Loucy (cell line): ENCODE results near the gene MTMR3.
"Not testable (repeated sequence)": the region's sequence is repeated elsewhere in the genome, so short reads cannot be mapped to it uniquely, and the experiment has no call there.

Experiments
- H2AFZ ChIP-seq: fragments of 200-600 bp; sonication (generic); 2 replicates; pipeline ENCODE4 v1.6.0; 2016; ENCODE audit warnings: antibody characterized with exemption, mild to moderate bottlenecking, low read length, moderate library complexity
- H3F3A ChIP-seq: fragments of 200-600 bp; 2 replicates; pipeline ENCODE4 v1.6.0; 2016; ENCODE audit warnings: antibody characterized with exemption, low read depth, mild to moderate bottlenecking
- H3K27me3 ChIP-seq: fragments of 200-600 bp; sonication (generic); 2 replicates; pipeline ENCODE4 v1.6.1; 2014; ENCODE audit warnings: low read length, mild to moderate bottlenecking; ENCODE audit not compliant: insufficient read depth, poor library complexity, severe bottlenecking
- H3K36me3 ChIP-seq: fragments of 200-600 bp; sonication (generic); 2 replicates; pipeline ENCODE4 v1.6.1; 2016; ENCODE audit warnings: low read length; ENCODE audit not compliant: insufficient read depth
- H3K4me1 ChIP-seq: fragments of 200-600 bp; sonication (generic); 2 replicates; pipeline ENCODE4 v1.5.1; 2014; ENCODE audit warnings: low read length, mild to moderate bottlenecking; ENCODE audit not compliant: insufficient read depth, poor library complexity, severe bottlenecking
- H3K4me2 ChIP-seq: fragments of 200-600 bp; sonication (generic); 2 replicates; pipeline ENCODE4 v1.6.0; 2014; ENCODE audit warnings: antibody characterized with exemption, low read length, low read depth, mild to moderate bottlenecking; ENCODE audit not compliant: poor library complexity, severe bottlenecking
- H3K4me3 ChIP-seq: fragments of 200-600 bp; sonication (generic); 2 replicates; pipeline ENCODE4 v1.5.1; 2014; ENCODE audit warnings: low read length, mild to moderate bottlenecking, mixed read lengths; ENCODE audit not compliant: poor library complexity, severe bottlenecking
- H3K79me2 ChIP-seq: fragments of 200-600 bp; sonication (generic); 2 replicates; pipeline ENCODE4 v1.6.1; 2014; ENCODE audit warnings: low read length; ENCODE audit not compliant: insufficient read depth
- H3K9ac ChIP-seq: fragments of 200-600 bp; sonication (generic); 2 replicates; pipeline ENCODE4 v1.6.0; 2014; ENCODE audit warnings: mild to moderate bottlenecking, low read depth, low read length, moderate library complexity; ENCODE audit not compliant: poor library complexity, severe bottlenecking
- H3K9me2 ChIP-seq: fragments of 200-600 bp; sonication (generic); replicated peaks from 2 replicates; pipeline ENCODE4 v1.6.1; 2016; ENCODE audit warnings: low read depth, low read length, mixed read lengths
- H3K9me3 ChIP-seq: fragments of 200-600 bp; sonication (generic); 2 replicates; pipeline ENCODE4 v1.6.1; 2014; ENCODE audit warnings: mild to moderate bottlenecking, antibody characterized with exemption, low read length, low read depth; ENCODE audit not compliant: insufficient read depth
- H4K20me1 ChIP-seq: fragments of 200-600 bp; sonication (generic); 2 replicates; pipeline ENCODE4 v1.6.0; 2014; ENCODE audit warnings: antibody characterized with exemption, low read length, mild to moderate bottlenecking; ENCODE audit not compliant: insufficient read depth, poor library complexity, severe bottlenecking
- EZH2phosphoT487 ChIP-seq: fragments of 200-600 bp; IDR thresholded peaks from 2 replicates; pipeline ENCODE4 v1.6.1; 2018; ENCODE audit warnings: antibody characterized with exemption, mild to moderate bottlenecking, moderate library complexity, borderline replicate concordance
- TF ChIP-seq, protein P1 (sequence below): fragments of 200-600 bp; sonication (generic); conservative IDR thresholded peaks from 2 replicates; pipeline ENCODE4 v1.5.1; 2014; ENCODE audit warnings: mild to moderate bottlenecking, antibody characterized with exemption, low read length

Gene MTMR3

DNA sequence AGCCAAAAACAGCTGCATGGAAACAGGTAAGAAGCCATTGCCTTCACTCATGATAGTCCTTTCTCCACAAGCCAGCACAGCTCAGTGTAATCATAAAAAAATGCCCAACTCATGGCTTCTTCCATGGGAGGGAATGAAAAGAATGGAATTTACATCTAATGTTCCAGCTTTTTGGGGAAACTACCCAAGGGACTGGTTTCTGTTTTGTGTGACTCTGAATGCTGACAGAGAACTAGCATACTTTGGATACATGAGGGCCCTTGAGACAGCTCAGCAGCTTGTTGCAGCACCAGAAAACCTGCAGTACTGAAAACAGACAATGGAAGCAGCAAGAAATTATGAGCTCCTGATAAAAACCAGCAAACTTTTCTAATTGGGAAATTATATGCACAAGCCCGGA is 173.0 kb downstream of the MTMR3 start:
- Histone ChIP-seq H4K20me1 (no peaks in the 10 kb centered on the region), H3K9me3 (peaks cover 3% of the 10 kb centered on the region; the same call in 1 of the 2 replicates), H3K4me2 (no peak overlapping the region), H3K9ac (no peak overlapping the region), H3K79me2 (no peaks in the 10 kb centered on the region), H3F3A (no peaks in the 10 kb centered on the region), H2AFZ (no peak overlapping the region), H3K9me2 (no peaks in the 10 kb centered on the region), H3K36me3 (no peaks in the 10 kb centered on the region), H3K27me3 (no peaks in the 10 kb centered on the region), H3K4me3 (no peak overlapping the region), H3K4me1 (no peaks in the 10 kb centered on the region)
- TF ChIP-seq, protein P1, sequence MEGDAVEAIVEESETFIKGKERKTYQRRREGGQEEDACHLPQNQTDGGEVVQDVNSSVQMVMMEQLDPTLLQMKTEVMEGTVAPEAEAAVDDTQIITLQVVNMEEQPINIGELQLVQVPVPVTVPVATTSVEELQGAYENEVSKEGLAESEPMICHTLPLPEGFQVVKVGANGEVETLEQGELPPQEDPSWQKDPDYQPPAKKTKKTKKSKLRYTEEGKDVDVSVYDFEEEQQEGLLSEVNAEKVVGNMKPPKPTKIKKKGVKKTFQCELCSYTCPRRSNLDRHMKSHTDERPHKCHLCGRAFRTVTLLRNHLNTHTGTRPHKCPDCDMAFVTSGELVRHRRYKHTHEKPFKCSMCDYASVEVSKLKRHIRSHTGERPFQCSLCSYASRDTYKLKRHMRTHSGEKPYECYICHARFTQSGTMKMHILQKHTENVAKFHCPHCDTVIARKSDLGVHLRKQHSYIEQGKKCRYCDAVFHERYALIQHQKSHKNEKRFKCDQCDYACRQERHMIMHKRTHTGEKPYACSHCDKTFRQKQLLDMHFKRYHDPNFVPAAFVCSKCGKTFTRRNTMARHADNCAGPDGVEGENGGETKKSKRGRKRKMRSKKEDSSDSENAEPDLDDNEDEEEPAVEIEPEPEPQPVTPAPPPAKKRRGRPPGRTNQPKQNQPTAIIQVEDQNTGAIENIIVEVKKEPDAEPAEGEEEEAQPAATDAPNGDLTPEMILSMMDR: no peak
- TF ChIP-seq EZH2phosphoT487: no peak

DNA sequence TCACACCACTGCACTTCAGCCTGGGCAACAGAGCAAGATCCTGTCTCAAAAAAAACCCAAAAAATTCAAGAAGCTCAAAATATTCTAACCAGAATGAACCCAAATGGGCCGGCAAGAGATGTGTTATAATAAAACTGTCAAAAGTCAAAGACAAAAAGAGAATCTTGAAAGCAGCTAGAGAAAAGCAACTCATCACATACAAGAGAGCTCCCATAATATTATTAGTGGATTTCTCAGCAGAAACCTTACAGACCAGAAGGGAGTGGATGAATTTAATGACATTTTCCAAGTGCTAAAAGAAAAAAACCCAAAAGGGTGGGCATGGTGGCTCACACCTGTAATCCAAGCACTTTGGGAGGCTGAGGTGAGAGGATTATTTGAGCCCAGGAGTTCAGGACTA is 174.4 kb downstream of the MTMR3 start:
- H3K4me2 ChIP-seq: no peak overlapping the region
- no peaks in the 10 kb centered on the region for H3F3A ChIP-seq
- H3K4me3 ChIP-seq: no peak overlapping the region
- H3K79me2 ChIP-seq: no peaks in the 10 kb centered on the region
- H4K20me1 ChIP-seq: no peaks in the 10 kb centered on the region
- H3K27me3 ChIP-seq: no peaks in the 10 kb centered on the region
- H2AFZ ChIP-seq: no peak overlapping the region
- H3K4me1 ChIP-seq: no peaks in the 10 kb centered on the region
- peaks cover 3% of the 10 kb centered on the region; the same call in 1 of the 2 replicates for H3K9me3 ChIP-seq
- H3K36me3 ChIP-seq: no peaks in the 10 kb centered on the region
- no peak overlapping the region for H3K9ac ChIP-seq
- no peaks in the 10 kb centered on the region for H3K9me2 ChIP-seq
- no peak for TF ChIP-seq EZH2phosphoT487
- TF ChIP-seq, protein P1: no peak

DNA sequence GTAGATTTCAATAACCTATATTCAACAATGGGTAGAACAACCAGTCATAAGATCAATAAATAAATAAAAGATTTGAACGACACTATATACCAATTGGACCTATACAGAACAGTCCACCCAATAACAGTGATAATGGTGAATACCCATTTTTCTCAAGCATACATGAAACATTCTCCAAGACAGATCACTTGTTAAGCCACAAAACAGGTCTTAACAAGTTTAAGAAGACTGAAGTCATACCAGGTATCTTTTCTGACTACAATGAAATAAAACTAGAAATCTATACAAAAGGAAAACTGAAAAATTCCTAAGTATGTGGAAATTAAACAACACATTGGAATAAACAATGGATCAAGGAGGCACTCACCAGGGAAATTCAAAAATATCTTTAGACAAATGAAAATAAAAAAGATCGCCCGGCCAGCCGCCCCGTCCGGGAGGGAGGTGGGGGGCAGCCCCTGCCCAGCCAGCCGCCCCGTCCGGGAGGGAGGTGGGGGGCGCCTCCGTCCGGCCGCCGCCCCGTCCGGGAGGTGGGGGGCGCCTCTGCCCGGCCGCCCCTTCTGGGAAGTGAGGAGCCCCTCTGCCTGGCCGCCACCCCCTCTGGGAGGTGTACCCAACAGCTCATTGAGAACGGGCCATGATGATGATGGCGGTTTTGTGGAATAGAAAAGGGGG is 176.5 kb downstream of the MTMR3 start:
- not testable (repeated sequence) for H3K9me3 ChIP-seq, H3K79me2 ChIP-seq, H3K36me3 ChIP-seq, H2AFZ ChIP-seq, H3K9ac ChIP-seq, H4K20me1 ChIP-seq, H3K27me3 ChIP-seq, H3K4me2 ChIP-seq, H3K4me1 ChIP-seq, H3K4me3 ChIP-seq, H3K9me2 ChIP-seq, H3F3A ChIP-seq

DNA sequence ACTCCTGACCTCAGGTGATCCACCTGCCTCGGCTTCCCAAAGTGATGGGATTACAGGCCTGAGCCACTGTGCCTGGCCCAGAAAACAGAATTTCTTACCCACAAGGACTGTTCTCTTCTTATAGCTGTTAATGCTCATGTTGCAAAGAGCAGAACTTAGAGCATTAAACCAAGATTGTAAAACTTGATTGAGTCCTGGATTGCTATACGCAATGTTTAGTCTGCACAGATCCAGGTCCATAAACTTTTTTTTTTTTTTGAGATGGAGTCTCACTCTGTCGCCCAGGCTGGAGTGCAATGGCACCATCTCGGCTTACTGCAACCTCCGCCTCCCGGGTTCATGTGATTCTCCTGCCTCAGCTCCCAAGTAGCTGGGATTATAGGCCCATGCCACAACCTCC is 178.1 kb downstream of the MTMR3 start:
- not testable (repeated sequence) for H3K36me3 ChIP-seq, H2AFZ ChIP-seq, H3K27me3 ChIP-seq, H3F3A ChIP-seq, H3K4me2 ChIP-seq, H3K9ac ChIP-seq, H3K9me3 ChIP-seq, H3K79me2 ChIP-seq, H4K20me1 ChIP-seq, H3K4me3 ChIP-seq, H3K9me2 ChIP-seq, H3K4me1 ChIP-seq
